GM19468 (cell line): ENCODE data around the gene ZFHX2.
"Not testable (repeated sequence)": the region's sequence is repeated elsewhere in the genome, so short reads cannot be mapped to it uniquely, and the experiment has no call there.

ENCODE experiments used
- ATAC-seq: cut with Tn5 transposase; IDR thresholded peaks from one replicate; pipeline ENCODE4 v1.9.1; 2021; ENCODE audit warnings: mild to moderate bottlenecking, moderate library complexity, moderate number of reproducible peaks; ENCODE audit not compliant: unreplicated experiment; ENCODE audit errors: extremely low read depth

ZFHX2 gene

GRCh38 chr14:23544511-23545447 is 6.8 kb downstream of the ZFHX2 start:
- no peak for ATAC-seq

GRCh38 chr14:23543403-23543802 is 8.2 kb downstream of the ZFHX2 start:
- no peak for ATAC-seq

- ATAC-seq, result no peak
Measured at GRCh38 chr14:23542261-23542660, 9.3 kb downstream of the ZFHX2 start.

GRCh38 chr14:23540141-23540469 is 11.5 kb downstream of the ZFHX2 start:
- ATAC-seq, result no peak

- ATAC-seq, result no peak
Measured at GRCh38 chr14:23539248-23540140, 12.1 kb downstream of the ZFHX2 start.

GRCh38 chr14:23538785-23539184 is 12.8 kb downstream of the ZFHX2 start:
- no peak for ATAC-seq

- ATAC-seq, result no peak
Measured at GRCh38 chr14:23538050-23538718, 13.4 kb downstream of the ZFHX2 start.

GRCh38 chr14:23537351-23538049 is 14.1 kb downstream of the ZFHX2 start:
- ATAC-seq, result no peak

- ATAC-seq, result not testable (repeated sequence)
Measured at GRCh38 chr14:23536906-23537305, 14.7 kb downstream of the ZFHX2 start.

GRCh38 chr14:23536494-23536893 is 15.1 kb downstream of the ZFHX2 start:
- no peak for ATAC-seq

- ATAC-seq, result no peak
Measured at GRCh38 chr14:23535943-23536342, 15.6 kb downstream of the ZFHX2 start.

- ATAC-seq, result no peak
Measured at GRCh38 chr14:23533652-23534435, 17.7 kb downstream of the ZFHX2 start.

- ATAC-seq, result no peak
Measured at GRCh38 chr14:23532658-23533057, 18.9 kb downstream of the ZFHX2 start.

GRCh38 chr14:23531391-23531790 is 20.2 kb downstream of the ZFHX2 start:
- no peak for ATAC-seq

GRCh38 chr14:23530375-23531055 is 21.1 kb downstream of the ZFHX2 start:
- no peak for ATAC-seq

GRCh38 chr14:23529016-23529415 is 22.5 kb downstream of the ZFHX2 start:
- ATAC-seq, result no peak

GRCh38 chr14:23528555-23528954 is 23.0 kb downstream of the ZFHX2 start:
- ATAC-seq, result no peak

GRCh38 chr14:23525611-23526010 is 26.0 kb downstream of the ZFHX2 start:
- no peak for ATAC-seq

- no peak for ATAC-seq
Measured at GRCh38 chr14:23524954-23525353, 26.6 kb downstream of the ZFHX2 start.
